SHP77 treated with DMSO at 0.1 percent for 48 hours (cell line): ENCODE results near the gene PABPC3.

ENCODE experiments used
- DNase-seq: peaks from one replicate; lab custom pipeline; 2025; lab: John Stamatoyannopoulos, UW

PABPC3 gene

DNA sequence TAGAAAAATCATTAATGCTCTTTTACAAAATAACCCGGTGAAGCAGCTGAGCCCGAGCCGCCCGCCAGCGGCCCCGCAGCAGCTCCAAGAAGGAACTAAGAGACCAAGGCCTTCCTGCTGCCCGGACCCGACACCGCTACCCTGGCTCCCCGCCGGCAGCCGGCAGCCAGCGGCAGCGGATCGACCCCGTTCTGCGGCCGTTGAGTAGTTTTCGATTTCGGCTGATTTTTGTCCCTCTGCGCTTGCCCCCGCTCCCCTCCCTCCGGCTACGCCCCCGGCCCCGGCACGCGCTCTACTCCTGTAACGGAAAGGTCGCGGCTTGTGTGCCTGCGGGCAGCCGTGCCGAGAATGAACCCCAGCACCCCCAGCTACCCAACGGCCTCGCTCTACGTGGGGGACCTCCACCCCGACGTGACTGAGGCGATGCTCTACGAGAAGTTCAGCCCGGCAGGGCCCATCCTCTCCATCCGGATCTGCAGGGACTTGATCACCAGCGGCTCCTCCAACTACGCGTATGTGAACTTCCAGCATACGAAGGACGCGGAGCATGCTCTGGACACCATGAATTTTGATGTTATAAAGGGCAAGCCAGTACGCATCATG, at the start of gene PABPC3:
Gene PABPC3, plus strand, starts transcription at position 286 of the 603 bp plus-strand sequence. Its CDS starts 63 bp downstream, at position 349.
- DNase-seq = no peak

DNA sequence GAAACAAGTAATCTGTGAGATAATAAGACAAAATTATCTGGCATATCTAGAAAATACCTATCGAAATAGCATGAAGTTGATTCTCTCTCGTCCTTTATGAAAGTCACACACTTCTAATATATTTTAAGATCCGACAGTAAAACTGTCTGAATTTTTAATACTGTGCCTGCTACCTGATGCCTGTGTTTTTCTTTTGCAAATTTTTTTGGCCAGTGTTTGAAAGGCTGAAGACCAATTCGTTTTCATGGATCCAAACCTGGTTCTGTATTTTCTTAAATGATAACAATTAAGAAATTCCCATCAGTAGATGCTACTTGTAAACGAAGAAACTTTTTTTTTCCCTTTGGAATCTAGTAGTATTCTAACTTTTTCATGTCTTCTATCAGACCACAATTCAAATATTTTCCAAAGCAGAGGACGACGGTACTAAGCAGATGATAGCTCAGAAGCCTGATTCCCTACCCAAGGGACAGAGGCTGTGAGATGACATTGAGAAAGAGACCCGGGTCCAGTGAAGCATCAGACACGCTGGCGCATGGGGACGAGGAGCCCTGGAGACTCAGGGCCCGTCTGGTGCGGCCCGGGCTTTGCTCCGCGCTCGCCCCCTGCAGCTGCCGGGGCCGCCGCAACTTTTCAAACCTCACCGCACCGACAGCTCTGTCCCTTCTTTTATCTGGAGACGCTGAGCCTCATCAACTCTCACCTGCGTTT, 49.5 kb upstream of the PABPC3 start:
- no peak for DNase-seq

DNA sequence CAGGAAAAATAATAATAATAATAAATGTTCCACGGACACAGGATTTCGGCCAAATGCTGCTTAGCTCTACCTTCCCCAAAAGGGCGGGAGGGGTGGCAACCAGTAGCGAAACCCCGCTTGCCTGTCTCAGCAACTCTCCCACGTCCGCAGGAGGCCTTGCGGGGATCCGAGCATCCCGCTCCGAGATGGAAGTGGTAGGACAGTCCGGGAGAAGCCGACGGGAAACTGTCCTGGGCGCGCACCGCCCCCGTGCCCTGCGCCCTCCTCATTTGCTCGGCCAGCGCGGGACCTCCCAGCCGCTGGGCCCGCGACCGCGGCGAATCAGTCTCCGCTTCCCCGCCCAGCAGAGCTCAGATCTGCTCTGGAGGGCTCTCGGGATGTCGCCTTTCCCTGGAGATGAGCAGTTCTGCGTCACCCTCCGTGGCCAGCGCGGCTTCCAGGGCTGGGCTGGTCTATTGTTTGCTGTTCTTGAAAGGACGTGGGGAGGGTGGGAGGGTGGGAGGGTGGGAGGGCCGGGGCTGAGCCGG, 48.9 kb upstream of the PABPC3 start:
- DNase-seq = no peak

DNA sequence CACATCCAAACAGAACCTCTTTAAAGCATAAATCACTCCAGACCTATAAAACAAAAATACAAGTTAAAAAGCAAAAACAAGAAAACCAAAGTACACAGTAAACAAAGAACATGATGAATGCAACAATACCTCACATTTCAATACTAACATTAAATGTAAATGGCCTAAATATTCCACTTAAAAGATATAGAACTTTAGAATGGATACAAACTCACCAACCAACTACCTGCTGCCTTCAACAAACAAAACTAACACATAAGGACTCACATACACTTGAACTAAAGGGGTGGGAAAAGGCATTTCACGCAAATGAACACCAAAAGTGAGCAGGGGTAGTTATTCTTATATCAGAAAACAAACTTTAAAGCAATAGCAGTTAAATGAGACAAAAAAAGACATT, 44.9 kb upstream of the PABPC3 start:
- DNase-seq = no peak

DNA sequence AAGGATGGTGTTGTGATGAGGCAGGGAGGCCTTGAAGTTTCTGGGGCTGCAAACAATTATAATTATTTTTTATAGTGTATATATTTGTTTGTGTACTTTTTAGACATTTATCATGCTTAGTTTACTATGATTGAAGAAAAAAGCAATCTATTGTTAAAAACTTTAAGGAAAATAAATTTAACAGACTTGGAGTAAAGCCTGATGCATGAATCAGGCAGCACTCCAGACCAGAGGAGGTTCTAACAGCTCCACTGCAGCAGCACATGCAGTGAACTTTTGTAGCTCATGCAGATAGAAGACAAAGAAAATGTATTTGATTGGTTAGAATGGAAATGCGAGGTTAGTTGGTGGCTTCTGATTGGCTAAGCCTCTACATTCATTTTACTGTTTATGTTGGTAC, 36.8 kb upstream of the PABPC3 start:
- DNase-seq = no peak

DNA sequence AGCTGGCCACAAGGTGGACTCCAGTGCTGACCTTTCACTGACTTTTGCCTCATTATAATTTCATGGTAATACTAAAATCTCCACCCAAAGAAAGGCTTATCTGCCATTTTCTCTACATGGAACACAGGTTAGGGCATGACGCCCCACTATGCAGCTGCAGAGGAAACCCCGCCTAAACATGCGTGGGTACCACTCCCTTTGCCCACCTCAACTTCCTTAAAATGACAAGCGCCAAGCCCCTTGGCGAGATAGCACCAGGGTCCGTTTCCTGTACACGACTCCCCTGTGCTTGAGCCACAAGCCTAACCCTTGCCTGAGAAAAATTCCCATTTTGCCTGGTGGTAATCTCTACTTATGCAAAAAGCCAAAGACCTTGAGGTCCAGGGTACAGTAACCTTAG, 36.0 kb upstream of the PABPC3 start:
- no peak for DNase-seq

DNA sequence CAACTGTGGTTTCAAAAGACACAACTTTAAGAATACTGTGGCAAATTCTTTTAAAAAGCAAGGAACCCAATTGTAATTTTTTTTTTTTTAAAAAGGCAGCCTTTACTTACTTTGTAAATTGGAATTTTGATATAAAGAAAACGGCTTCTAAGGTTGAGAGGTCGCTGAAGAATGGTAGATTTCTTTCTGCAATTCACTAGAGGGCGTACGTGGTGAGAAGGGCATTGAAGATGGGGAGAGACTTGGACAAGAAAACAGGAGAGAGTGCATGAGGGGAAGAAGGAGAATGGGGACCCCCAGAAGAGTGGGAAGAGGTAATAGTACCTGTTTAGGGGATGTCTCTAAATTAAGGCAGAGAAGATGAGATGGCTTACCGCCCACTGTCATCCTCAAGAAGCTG, 33.5 kb upstream of the PABPC3 start:
- no peak for DNase-seq

DNA sequence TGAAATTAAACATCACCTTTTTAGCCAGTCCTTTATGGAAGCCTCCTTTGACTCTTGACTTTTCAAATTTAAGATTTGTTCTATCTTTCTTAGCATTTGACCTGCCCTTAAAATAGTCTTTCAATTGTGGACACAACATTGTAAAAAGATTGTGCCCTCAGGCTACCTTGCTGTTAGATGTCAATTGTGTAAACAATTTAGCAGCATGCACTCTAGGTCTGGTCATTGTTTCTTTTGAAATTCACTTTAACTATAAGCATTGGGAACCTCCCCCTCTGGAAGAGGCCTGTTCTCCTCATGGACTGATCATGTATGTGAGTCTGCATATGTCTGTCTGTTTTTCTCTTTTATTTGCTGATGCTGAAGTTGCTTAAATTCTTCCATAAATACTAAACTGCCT, 31.5 kb upstream of the PABPC3 start:
- DNase-seq = no peak

DNA sequence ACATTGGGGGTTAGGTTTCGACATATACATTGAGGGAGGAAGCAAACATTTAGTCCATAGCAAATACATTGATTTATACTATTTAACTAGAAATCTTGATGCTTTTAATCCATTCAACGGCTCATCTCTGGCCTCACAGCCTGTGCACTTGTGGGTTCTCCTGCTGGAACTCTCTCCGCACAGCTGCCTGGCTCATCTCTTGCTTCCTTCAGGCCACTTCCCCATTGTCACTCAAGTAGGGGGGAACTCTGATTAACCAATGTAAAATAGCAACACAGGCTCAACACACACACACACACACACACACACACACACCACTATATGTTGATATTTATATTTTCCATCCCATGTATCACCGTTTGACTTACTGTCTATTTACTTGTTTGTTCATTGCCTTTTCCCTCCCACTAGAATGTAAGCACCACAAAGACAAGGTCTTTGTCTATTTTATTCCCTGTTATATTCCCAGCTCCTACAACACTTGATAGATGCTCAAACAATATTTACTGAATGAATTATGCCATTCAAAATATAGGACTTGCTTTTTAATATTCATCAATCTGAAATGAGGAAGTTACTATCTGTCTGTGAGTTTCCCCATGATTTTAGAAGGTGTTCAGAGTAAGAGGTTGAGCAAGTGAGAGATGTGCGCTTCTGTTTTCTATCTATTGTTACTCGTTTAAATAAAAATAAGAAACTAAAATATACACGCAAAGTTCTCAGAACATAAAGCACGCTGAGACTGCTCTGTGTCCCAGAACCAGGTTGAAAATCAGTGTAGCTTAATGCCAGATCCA, 29.8 kb upstream of the PABPC3 start:
- no peak for DNase-seq

DNA sequence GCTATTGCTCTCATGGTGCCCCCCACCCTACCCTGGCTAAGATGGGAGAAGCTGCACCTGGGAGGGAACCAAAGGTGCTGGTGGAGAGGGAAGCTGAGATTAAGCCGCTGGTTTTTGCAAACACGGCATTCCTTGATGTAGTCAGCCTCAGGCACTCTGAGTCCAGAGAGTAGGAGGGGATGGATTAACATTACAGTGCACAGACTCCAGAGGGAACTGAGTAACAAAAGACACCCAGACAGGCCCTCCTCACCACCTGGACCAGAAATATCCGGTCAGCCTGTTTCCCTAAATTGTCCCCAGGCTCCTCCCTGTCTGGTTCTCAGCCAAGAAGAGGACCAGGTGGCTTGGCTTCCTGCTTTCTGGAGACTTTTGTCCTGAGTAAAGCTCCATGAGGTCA, 28.9 kb upstream of the PABPC3 start:
- DNase-seq = peak; percentile 5

DNA sequence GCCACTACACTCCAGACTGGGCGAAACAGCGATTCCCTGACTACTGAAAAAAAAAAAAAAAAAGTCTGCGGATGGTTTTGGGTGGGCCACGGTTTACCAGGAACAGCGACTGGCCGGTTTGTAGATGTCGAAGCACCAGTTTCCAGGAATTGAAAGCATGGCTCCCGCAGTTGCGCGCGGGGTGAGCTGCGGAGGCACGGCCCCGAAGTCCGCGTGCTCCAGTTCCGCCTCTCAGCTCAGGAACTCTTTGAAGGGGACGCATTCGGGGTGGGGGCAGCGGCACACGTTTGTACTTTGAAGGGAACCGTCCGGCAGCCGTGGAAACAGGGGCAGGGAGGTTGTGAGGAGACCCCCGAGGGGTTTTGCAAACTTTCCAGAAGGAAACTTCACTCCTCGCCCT, 27.1 kb upstream of the PABPC3 start:
- DNase-seq = no peak

DNA sequence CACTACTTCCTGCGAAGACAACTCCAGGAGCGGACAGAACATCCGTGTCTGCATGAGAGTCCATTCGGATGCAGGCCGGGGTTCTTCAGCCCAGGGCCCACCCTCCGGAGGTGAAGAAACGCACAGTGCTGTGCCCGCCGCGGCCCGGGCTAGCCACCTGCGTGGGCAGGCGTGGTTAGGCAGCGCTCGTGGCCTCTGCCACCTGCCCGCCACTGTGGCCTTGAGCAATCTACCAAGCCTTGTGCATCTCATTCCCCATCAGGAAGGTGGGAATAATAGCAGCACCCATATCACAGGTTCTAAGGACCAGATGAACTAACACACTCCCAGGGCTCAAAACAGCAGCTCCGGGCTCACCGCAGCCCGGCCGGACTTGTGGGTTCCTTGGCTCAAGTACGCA, 26.7 kb upstream of the PABPC3 start:
- no peak for DNase-seq

DNA sequence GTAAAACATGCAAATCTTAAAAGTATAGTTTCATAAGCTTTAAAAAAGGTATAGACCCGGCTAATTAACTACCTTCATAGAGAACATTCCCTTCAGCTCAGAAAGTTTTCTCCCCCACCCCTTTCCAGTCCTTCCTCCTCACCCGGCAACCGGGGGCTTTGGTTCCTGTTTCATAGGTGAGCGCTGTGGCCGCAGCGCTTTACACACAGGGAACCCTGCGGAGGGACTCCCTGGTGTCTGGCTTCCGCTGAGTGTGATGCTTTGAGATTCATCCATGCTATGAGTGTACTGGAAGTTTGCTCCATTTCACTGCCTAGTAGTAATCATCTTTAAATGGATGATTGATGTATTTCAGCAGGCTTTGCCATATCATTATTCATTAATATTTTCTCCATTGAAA, 26.0 kb upstream of the PABPC3 start:
- no peak for DNase-seq

DNA sequence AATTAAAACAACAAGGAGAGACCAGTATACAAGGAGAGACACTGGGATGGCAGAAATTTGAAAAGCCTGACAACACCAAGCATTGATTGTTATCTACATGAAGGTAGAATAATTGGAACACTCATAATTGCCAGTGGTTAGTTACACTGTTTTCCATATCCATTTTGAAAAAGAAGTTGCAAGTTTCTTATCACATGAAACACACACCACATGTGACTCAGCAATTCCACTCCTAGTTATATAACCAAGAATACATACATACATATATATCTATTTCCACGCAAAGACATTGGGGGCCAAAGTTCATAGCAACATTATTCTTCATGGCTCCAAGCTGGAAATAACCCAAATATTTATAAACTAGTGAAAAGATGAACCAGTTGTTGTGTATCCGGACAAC, 15.2 kb upstream of the PABPC3 start:
- no peak for DNase-seq

DNA sequence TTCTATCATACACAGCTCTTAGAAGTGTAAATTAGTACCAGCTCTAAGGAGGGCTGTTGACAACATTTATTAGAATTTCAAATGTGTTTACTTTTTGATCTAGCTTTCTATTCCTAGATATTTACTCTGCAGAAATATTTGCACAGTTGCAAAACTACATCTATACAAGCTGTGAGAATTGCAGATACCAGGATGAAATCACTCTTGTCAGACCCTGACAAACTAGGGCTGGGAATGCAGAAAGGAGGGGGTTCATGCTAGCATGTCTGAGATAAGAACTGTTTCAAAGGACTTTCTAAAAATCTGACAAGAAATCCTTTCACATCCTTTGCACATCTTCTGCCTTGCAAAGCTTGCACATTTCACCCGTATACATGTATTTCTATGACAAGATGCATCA, 11.8 kb upstream of the PABPC3 start:
- DNase-seq = no peak

DNA sequence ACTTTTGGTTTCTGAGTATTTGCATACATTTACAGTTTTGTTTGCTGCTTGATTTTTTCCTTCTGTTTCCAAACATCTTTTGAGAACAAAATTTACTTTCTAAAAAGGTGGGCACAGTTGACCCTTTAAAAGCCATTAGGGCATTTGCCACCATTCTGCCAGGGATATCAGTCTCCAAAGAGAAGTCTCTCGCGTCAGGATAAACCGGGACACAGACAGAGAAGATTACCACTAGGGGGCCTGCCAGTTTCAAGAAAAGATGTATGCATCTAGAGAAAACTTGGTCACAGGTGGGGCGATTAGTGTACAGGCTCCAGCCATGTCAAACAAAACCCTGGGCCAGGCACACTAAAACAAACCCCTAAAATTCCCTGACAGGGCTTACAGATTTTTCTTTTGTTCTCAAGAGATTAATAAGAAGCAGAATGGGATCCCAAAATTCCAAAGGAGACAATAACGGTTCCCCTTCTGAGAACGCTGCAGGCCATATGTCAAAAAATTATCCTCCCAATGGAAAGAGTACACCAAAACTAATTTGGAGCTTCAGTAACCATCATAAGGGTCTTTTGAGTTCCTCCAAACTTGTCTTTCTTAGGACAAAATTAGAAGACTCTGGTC, 10.7 kb upstream of the PABPC3 start:
- DNase-seq = no peak

DNA sequence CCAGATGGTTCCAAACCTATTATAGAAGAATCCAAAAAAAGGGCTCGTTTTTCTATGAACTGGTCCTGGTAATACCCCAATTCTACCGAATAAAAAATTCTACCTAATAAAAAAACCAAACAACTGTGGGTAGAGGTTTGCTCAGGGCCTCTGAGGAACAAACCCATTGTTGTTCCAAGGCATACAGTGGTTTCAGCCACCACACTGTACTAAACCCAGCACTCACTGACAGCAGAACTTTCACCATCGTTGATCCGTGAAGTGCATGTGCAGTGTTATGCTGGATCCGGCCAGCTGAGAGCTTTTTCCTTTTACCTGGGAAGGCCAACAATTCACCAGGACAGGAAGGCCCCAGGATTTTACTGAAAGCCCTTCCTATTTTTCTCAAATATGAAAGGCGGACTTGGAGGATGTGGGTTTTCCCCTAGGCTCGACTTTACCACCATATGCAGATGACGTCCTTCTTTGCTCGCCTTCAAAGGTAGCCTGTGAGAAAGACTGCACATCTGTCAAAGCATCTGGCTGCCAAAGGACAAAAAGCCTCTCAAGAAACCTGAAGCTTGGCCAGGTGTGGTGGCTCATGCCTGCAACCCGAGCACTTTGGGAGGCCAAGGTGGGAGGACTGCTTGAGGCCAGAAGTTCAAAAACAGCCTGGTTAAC, 7.2 kb upstream of the PABPC3 start:
- no peak for DNase-seq

DNA sequence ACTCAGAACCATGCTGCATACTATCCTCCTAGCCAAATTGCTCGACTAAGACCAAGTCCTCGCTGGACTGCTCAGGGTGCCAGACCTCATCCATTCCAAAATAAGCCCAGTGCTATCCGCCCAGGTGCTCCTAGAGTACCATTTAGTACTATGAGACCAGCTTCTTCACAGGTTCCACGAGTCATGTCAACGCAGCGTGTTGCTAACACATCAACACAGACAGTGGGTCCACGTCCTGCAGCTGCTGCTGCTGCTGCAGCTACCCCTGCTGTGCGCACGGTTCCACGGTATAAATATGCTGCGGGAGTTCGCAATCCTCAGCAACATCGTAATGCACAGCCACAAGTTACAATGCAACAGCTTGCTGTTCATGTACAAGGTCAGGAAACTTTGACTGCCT, 1.5 kb downstream of the PABPC3 start:
- DNase-seq = no peak

DNA sequence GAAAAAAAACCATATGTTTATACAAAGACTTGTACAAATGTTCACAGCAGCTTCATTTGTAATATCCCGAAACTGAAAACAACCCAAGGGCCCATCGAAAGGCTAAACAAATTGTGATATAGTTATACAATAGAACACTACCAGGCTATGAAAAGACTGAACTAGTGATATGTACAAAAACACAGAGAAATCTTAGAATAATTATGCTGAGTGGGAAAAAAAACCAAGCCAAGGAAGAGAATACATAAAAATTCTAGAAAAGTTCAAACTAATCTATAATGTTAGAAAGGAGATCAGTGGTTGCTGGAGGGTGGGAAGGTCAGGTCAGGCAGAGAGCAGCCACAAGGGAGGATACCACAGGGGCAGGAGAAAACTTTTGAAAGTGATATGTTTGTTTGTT, 7.8 kb downstream of the PABPC3 start:
- DNase-seq = no peak

DNA sequence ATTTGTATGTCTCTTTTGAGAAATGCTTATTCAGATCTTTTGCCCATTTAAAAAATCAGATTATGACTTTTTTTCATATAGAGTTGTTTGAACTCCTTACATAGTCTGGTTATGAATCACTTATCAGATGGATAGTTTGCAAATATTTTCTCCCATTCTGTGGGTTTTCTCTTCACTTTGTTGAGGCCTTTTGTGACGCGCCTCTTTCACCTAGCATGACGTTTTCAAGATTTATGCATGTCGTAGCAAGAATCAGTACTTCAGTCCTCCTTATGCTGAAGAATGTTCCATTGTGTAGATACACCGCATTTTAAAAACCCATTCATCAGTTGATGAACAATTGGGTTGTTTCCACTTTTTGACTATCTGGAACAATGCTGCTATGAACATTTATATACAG, 13.4 kb downstream of the PABPC3 start:
- DNase-seq = no peak

DNA sequence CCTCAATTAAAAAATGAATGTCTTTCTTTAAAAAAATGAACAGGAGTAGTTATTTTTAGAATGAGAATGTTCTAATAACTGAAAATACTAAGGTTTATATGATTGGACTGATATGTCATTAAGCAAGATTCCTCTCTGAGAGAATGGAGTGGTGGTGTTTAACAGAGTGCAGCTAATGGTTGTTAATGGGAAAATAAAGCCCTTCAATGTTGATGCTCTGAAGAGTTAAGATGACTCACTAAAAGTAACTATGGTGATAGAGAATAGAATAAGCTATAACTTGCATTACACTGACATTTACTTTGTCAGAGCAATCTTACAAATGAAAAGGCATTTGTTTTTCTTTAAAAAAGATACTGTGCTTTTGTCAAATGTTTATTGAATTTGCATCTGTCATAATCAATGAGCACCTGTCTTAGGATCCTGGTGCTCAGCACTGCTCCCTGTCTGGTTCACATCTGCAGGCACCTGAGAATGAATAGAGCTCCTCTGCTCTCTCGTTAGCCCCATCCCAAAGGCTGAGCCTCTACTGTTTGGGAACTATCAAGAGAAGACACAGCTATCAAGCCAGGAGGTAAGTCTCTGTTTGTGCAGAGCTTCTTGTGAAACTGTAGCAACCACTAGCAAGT, 15.1 kb downstream of the PABPC3 start:
- DNase-seq = no peak

DNA sequence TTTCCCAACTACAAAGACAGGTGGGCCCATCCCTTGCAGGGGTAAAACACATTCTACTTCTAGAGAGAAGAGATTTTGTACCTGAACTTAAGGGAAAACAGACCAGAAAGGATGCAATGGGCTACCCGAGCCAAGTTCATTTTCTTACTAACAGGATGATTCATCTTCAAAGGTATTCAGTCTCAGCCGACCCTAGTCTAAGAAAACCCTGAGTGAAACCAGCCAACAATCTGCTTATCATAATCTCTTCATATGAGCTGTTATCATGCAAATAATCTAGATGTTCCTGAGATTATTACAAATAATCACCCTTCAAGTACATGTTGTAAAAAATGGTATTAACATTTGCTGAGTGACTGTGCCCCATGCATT, 15.6 kb downstream of the PABPC3 start:
- DNase-seq = no peak
